Measurements from ENCODE around the gene SLC16A7. TPM values are rescaled to one million over a fixed set of nuclear protein-coding genes. Genes with fewer than 3 reads are reported as not detected.

The SLC16A7 gene
- total and polyA plus RNA-seq, 9 of the 15 experiments (the other 6 are each of a cell fraction or from before 2014, with no cell fraction given): 0.18 TPM; not detected in 8

DNA sequence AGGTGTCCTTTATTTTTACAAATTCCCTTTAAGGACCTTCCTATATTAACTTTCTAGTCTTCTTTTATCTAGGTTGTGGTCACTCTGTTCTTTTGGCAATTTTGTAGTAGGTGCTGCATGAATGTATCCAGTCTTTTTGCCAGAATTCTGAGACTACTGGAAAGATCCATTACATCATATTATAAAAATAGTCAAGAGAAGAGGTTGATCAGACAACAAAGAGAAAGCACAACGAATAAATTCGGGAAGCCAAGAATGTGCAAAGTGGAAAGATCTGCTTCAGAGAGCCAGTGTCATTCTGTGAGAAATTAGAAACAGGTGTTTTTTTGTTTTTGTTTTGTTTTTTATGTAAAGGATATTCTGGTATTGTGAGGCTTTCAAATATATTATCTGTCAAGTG, 15.8 kb upstream of the SLC16A7 start (continued):
- no peak for TF ChIP-seq SRF (CRISPR knock-in tag; IDR thresholded peaks at IDR 0.05)
- no peak for TF ChIP-seq ZNF431 (CRISPR knock-in tag; IDR thresholded peaks at IDR 0.05)
- no peak for TF ChIP-seq MCM5 (IDR thresholded peaks at IDR 0.05; ENCODE audit: low read depth)
- TF ChIP-seq RFX1 (IDR thresholded peaks at IDR 0.05): no peak

DNA sequence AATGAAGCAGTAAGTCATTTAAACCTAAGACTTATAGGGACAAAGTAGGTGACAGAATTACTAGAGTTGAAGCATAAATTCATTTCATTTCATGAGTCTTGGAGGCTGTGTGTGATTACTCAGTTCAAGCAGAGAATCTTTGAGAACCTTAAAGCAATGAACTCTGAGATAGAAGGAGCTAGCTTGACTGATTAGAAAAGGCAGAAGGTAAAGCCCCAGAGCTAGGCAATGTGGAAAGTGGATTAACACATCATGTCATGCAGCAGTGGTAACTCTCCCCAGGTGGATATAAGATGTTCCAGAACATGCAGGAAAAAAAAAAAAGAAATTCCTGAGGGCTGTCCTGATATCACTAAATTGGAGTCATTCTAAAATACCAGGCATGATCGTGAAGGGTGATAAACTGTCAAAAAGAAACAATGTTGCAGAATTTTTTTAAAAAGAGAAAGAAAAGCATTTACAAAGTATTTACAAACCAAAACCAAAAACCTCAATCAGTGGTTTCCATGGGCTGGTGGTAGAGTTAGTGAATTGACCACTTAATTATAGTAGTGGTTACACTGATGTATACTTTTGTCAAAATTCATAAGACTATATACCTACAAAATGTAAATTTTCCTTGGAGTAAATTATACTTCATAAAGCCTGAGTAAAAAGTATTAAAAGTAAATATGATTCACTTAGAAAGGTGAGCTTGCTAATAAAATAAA, 12.7 kb upstream of the SLC16A7 start:
- no peak overlapping the region for H2AFZ ChIP-seq (ENCODE audit: low read depth, low read length)
- H3K27me3 ChIP-seq (ENCODE audit: control insufficient read depth in 2 of 2, insufficient read depth in 2 of 2, low read length in 2 of 2): no peaks in the 10 kb centered on the region
- TF ChIP-seq ZBTB1 (CRISPR knock-in tag; IDR thresholded peaks at IDR 0.05; ENCODE audit: borderline replicate concordance, low read depth) (no peak), SMARCA5 (IDR thresholded peaks at IDR 0.05) (no peak)
- TF ChIP-seq, protein P1, sequence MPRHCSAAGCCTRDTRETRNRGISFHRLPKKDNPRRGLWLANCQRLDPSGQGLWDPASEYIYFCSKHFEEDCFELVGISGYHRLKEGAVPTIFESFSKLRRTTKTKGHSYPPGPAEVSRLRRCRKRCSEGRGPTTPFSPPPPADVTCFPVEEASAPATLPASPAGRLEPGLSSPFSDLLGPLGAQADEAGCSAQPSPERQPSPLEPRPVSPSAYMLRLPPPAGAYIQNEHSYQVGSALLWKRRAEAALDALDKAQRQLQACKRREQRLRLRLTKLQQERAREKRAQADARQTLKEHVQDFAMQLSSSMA (CRISPR knock-in tag; IDR thresholded peaks at IDR 0.05): no peak
- CTCF ChIA-PET (ENCODE audit: low intra/inter-chr PET ratio): no interaction called here
- H3K79me2 ChIP-seq (ENCODE audit: control insufficient read depth, insufficient read depth, low read length): no peaks in the 10 kb centered on the region
- no peaks in the 10 kb centered on the region for H3K4me1 ChIP-seq (replicated peaks in 1 of 2; ENCODE audit: control insufficient read depth in 2 of 2, insufficient read depth in 2 of 2, low read length in 2 of 2)
- FAIRE-seq (no peak), ATAC-seq (no peak), DNase-seq (ENCODE audit: extremely low read depth in 1 of 4, low spot score in 3 of 4) (no peak)
- H3K36me3 ChIP-seq (ENCODE audit: control insufficient read depth, insufficient read depth, low read length): no peaks in the 10 kb centered on the region
- 0% methylated on average over 1 of the region's 1 CpG for WGBS (ENCODE audit: insufficient coverage, low coverage, missing lambda C conversion rate)
- no peaks in the 10 kb centered on the region for H3K9me1 ChIP-seq (ENCODE audit: control insufficient read depth, insufficient read depth, low read length)
- no TSS peak for BruUV-seq (replicated peaks)
- no peaks in the 10 kb centered on the region for H3K9me3 ChIP-seq (replicated peaks; ENCODE audit: control insufficient read depth, insufficient read depth, low read depth, low read length)
- in situ Hi-C loops (cut with MboI): no loop called here
- H3K4me2 ChIP-seq (ENCODE audit: insufficient read depth, low read length): no peak overlapping the region
- no peak overlapping the region for H3K27ac ChIP-seq (ENCODE audit: extremely low read depth, low read depth, low read length)
- POLR2A ChIA-PET: no interaction called here
- H3K4me3 ChIP-seq: no peak overlapping the region
- intact Hi-C loops (cut with micrococcal nuclease): no loop called here
- H3K9ac ChIP-seq (ENCODE audit: insufficient read depth in 1 of 2, low read depth in 2 of 2, low read length in 2 of 2): no peak overlapping the region
- no peaks in the 10 kb centered on the region for H4K20me1 ChIP-seq (replicated peaks; ENCODE audit: control insufficient read depth, insufficient read depth, low read length)
